ENCODE results near the gene ANGEL1. TPM values are rescaled to one million over a fixed set of nuclear protein-coding genes. Genes with fewer than 3 reads are reported as not detected.

The ANGEL1 gene, protein sequence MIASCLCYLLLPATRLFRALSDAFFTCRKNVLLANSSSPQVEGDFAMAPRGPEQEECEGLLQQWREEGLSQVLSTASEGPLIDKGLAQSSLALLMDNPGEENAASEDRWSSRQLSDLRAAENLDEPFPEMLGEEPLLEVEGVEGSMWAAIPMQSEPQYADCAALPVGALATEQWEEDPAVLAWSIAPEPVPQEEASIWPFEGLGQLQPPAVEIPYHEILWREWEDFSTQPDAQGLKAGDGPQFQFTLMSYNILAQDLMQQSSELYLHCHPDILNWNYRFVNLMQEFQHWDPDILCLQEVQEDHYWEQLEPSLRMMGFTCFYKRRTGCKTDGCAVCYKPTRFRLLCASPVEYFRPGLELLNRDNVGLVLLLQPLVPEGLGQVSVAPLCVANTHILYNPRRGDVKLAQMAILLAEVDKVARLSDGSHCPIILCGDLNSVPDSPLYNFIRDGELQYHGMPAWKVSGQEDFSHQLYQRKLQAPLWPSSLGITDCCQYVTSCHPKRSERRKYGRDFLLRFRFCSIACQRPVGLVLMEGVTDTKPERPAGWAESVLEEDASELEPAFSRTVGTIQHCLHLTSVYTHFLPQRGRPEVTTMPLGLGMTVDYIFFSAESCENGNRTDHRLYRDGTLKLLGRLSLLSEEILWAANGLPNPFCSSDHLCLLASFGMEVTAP
- total RNA-seq, result 7.8 and 13.3 TPM in 2 replicates

DNA sequence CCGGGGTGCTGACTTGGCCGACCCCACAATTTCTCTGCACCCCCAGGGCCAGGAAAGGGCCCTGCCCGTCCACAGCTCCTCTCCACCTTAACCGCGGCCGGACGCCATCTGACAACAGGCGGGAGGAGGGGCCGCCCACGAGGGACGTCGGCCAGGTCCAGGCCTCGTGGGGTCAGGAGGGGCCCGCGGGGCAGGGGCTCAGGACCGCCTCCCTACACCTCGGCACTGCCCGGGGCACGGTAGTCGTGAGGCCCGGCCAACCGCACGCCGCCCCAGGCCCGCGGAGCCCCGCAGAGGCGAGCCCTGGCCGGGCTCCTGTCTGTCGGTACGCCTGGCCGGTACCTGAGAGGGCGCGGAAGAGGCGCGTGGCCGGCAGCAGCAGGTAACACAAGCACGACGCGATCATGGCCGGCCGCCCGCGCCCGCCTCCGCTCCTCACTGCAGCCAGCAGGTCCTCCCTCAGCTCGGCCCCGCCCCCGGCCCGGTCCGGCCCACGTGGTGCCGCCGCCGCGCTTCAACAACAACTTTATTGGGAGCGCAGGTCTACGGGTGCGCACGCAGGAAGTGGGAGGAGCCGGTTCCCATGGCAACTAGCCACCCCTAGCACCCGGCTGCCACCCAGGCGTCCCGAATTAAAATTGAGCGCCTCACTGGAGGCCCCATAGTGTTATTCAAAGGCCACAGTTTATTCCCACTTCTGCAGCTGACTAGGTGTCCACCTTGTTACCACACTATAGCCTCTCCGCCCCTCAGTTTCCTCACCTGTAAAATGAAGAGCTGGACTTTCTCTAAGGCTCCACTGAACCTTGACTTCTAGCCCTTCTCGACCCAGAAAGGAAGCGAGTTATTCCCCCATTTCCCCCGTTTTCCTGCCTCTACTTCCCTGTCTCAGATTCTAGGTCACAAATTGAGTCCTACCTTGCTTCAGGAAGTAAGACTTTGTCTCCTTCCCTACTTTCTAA is at the start of gene ANGEL1:
Gene ANGEL1 (minus strand): TSS at position 461 of the 962 bp plus-strand sequence. CDS start 55 bp downstream, at position 406.

DNA sequence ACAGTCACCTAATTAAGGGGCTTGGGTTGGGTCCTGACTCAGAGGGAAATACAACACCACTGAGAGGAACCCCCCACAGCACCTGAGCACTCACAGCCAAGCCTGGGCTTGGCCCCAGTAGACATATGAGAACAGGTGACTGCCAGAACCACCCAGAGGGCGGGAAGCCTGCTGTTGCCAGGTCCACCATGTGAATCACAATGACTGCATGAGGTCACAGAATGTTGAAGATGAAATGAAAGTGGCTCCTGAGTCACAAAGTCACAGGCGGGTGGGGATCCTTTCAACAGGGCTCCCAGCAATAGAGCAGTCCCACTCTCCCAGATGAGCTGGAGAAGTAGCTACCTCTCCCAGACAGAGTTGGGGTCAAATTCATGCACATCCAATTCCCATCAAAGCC is 13.4 kb upstream of the ANGEL1 start, which contains the start of gene LRRC74A:
Gene LRRC74A (plus strand): TSS at position 287 of the 400 bp plus-strand sequence. CDS start 290 bp downstream, outside the sequence.

DNA sequence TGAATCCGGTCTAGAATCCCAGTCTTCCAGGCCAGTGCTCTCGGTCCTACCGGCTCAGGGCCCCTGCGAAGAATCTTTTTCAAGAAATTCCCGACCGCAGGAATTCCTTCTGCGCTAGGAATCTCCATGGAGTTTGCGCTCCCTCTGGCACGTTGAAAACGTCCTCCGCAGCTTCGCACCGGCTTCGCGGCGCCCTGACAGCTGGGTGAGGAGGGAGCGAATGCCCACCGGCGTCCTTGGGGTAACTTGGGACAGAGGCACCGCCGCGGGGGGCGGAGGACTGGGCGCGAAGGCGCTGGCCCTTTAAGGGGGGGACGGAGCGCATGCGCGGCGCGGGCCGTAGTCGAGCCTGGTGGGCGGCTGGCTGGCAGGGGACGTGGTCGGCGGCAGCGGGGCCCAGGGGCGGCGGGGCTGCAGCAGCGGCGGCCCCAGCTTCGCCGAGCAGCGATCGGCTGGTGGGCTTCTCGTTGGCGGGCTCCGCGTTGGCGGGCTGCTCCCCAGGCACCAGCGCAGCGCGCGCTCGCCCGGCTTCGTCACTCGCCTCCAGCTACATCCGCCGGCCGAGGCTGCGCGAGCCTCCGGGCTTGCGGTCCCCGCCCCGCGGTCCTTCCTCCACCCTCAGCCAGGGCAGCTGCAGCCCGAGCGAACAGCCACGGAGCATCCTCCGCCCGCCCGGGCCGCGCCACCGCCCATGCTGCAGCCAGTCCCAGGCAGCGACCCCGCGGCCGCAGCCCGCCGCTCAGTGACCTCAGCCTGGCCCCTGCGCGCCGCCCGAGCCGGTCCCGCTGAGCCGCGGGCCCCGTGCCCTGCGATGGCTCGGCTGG is 51.3 kb downstream of the ANGEL1 start, which contains the start of gene VASH1:
Gene VASH1 (plus strand): TSS at position 333 of the 824 bp plus-strand sequence. CDS start 1,354 bp downstream, outside the sequence.

Other genes starting within 250 kb of the ANGEL1 start
- 7.2 and 12.7 TPM in 2 replicates for gene VASH1, start 51.4 kb downstream of the ANGEL1 start, total RNA-seq
- not detected in 2 replicates for gene LRRC74A, start 13.5 kb upstream of the ANGEL1 start, total RNA-seq
- 44.9 and 99.9 TPM in 2 replicates for gene IRF2BPL, start 215.8 kb upstream of the ANGEL1 start, total RNA-seq